ENCODE data around the gene ANO4.
A peak's percentile ranks its signal among the peaks of the same experiment; 100 is the strongest.
"Not testable (repeated sequence)": the region's sequence is repeated elsewhere in the genome, so short reads cannot be mapped to it uniquely, and the experiment has no call there.

Gene ANO4

DNA sequence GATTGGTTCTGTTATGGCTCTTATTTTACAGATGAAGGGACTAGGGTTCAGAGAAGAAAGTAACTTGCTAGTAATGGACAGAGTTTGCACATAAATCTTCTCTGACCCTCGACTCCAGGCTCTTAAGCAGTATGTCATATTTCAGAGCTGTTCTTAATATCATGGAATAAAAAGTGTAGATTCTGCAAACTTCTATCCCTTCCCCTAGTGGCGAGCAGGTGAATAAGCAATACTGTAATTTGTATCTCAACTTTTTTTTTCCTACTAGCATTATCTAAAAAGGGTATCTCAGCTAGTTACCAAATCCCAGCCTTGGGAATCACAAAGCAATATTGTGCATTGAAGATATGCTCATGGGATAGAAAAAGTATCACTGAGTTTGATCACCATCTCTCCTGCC is 83.2 kb downstream of the ANO4 start:
- Mint-ChIP-seq H3K27ac (no peak overlapping the region), H3K4me1 (no peaks in the 10 kb centered on the region), H3K4me3 (no peak overlapping the region), H3K27me3 (no peaks in the 10 kb centered on the region), H3K9me3 (peaks cover 8 to 36% of the 10 kb centered on the region in 2 donors)
- ATAC-seq (no peak), DNase-seq (no peak)

- DNase-seq (no peak), ATAC-seq (no peak)
- Mint-ChIP-seq H3K4me1 (no peaks in the 10 kb centered on the region), H3K4me3 (no peak overlapping the region), H3K9me3 (peaks cover 18 to 20% of the 10 kb centered on the region in 2 donors), H3K27me3 (no peaks in the 10 kb centered on the region), H3K27ac (no peak overlapping the region)
These were observed 100.6 kb downstream of the ANO4 start for GRCh38 chr12:100895192-100895591.

DNA sequence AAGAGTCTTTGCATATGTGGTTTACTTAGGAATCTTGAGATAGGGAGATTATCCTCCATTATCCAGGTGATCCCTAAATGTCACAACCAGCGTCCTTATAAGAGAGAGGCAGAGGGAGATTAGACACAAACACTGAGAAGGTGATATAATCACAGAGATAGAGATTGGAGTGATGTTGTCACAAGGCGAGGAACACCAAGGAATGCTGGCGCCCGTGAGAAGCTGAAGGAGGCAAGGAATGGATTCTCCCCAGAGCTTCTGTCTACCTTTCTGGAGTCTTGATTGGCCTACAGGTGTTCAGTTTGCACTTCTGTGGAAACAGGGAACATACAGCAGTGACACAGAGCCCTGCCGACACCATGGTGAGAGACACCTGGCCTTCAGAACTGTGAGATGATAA is 101.6 kb downstream of the ANO4 start:
- no peaks in the 10 kb centered on the region for H3K4me1 Mint-ChIP-seq
- ATAC-seq (no peak), DNase-seq (no peak)
- H3K27ac Mint-ChIP-seq: no peak overlapping the region
- H3K4me3 Mint-ChIP-seq: no peak overlapping the region
- no peaks in the 10 kb centered on the region for H3K27me3 Mint-ChIP-seq
- peaks cover 13 to 20% of the 10 kb centered on the region in 2 donors for H3K9me3 Mint-ChIP-seq

GRCh38 chr12:100897240-100897639 is 102.7 kb downstream of the ANO4 start:
- H3K4me1 Mint-ChIP-seq: no peaks in the 10 kb centered on the region
- H3K9me3 Mint-ChIP-seq: peaks cover 13 to 20% of the 10 kb centered on the region in 2 donors
- DNase-seq (no peak), ATAC-seq (no peak)
- no peak overlapping the region for H3K27ac Mint-ChIP-seq
- no peaks in the 10 kb centered on the region for H3K27me3 Mint-ChIP-seq
- H3K4me3 Mint-ChIP-seq: no peak overlapping the region

DNA sequence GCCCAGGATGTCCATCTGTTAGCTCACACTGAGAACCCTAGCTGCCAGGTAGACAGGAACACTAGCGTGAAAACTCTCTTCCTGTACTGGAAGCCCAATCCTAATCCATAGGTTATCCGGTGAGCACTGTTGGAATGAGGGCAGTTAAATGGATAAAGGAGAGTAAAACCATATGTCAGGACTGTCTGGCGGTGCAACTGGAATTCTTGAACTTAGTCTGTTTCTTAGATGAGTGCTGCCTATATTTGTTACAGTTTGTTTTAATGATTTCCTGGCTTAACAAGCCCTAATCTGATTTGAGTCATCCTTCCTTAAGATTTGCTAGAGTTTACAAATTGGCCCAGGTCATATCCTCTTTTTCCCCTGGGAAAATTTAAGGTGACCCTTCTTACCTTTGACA is 104.7 kb downstream of the ANO4 start:
- DNase-seq: no peak
- Mint-ChIP-seq H3K27me3 (no peaks in the 10 kb centered on the region), H3K27ac (no peak overlapping the region), H3K4me1 (no peaks in the 10 kb centered on the region), H3K4me3 (no peak overlapping the region), H3K9me3 (peaks cover 9 to 27% of the 10 kb centered on the region in 2 donors)
- ATAC-seq: no peak

DNA sequence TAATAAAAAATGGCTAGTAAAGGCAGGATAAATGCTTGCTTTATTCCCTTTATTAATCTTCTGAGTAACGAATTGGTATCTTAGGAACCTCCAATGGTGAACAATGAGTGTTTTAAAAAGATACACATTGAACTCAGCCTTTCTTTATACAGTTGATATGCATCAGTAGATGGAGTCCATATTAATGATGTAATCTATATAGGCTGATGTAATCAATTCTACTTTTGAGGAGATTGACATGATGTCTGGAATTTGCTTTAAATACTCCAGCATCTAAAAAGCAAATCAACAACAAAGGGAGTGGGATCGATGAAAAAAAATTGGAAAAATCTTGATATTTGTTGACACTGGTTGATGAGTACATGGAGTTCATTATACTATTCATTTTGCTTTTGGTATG is 106.2 kb downstream of the ANO4 start:
- H3K27me3 Mint-ChIP-seq: no peaks in the 10 kb centered on the region
- DNase-seq: no peak
- H3K4me3 Mint-ChIP-seq: no peak overlapping the region
- ATAC-seq: no peak
- no peak overlapping the region for H3K27ac Mint-ChIP-seq
- peaks cover 9 to 23% of the 10 kb centered on the region in 2 donors for H3K9me3 Mint-ChIP-seq
- H3K4me1 Mint-ChIP-seq: no peaks in the 10 kb centered on the region

- ATAC-seq (no peak), DNase-seq (no peak)
- no peaks in the 10 kb centered on the region for H3K27me3 Mint-ChIP-seq
- H3K4me1 Mint-ChIP-seq: no peaks in the 10 kb centered on the region
- H3K27ac Mint-ChIP-seq: no peak overlapping the region
- no peak overlapping the region for H3K4me3 Mint-ChIP-seq
- H3K9me3 Mint-ChIP-seq: peaks cover 9 to 19% of the 10 kb centered on the region in 2 donors
These were observed 106.7 kb downstream of the ANO4 start for GRCh38 chr12:100901266-100901665.

- ATAC-seq (no peak), DNase-seq (no peak)
- Mint-ChIP-seq H3K27me3 (no peaks in the 10 kb centered on the region), H3K27ac (no peak overlapping the region), H3K4me1 (no peaks in the 10 kb centered on the region), H3K4me3 (no peak overlapping the region), H3K9me3 (peaks cover 0 to 7% of the 10 kb centered on the region in 2 donors)
These were observed 109.7 kb downstream of the ANO4 start for GRCh38 chr12:100904270-100904669.

DNA sequence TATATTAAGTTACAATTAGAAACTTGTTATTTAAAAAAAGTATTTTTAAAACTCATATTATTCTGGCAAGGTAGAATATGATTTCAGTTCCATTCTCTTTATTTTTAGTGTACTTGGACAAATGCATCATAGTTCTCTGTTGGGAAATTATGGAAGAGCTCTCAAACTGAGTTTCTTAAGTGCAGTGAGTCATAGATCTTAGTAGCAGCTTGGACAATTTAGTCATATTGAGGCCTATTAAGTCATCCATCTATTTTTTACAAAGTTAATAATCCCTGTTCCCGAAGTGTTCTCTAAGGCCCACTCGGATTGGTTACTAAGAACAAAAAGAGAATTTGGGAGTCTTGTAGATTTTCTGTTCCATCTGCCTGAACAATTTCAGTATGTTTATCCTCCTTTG is 113.9 kb downstream of the ANO4 start:
- DNase-seq: no peak
- H3K4me3 Mint-ChIP-seq: no peak overlapping the region
- H3K9me3 Mint-ChIP-seq: no peaks in the 10 kb centered on the region
- no peak overlapping the region for H3K27ac Mint-ChIP-seq
- no peaks in the 10 kb centered on the region for H3K4me1 Mint-ChIP-seq
- ATAC-seq: no peak
- no peaks in the 10 kb centered on the region for H3K27me3 Mint-ChIP-seq

DNA sequence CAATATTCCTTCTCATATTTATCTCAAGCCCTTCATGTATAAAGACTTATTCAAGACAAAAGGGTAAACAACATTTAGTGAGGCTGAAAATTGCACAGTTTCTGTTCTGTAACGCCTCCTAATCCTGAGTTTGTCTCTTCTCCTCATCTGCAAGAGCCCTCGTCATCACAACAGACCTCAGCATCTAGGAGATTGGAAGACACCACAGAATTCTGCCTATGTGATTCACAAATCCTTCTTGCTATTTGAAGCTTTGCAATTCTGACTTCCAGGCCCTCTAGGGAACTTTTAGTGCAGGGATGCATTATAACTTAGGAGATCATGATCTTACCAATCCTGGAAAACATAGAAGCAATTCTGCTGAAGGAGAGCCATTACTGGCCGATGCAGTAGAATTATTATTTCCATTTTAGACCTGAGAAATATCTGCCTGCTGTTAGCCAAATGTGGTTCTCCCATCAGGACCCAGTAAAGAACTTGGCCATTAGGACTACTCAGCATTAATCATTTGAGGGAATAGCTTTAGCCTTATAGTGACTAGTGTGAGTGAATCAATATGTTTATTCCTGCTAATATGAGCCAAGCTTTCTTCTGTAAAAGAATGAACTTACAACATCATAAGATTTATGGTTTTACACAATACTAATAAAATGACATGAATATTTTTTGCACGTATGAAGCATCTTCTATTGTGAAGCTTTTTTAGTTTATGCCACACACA is 119.5 kb downstream of the ANO4 start:
- Mint-ChIP-seq H3K4me1 (no peaks in the 10 kb centered on the region), H3K4me3 (no peak overlapping the region), H3K9me3 (no peaks in the 10 kb centered on the region), H3K27ac (no peak overlapping the region), H3K27me3 (no peaks in the 10 kb centered on the region)
- no peak for ATAC-seq
- DNase-seq: no peak

DNA sequence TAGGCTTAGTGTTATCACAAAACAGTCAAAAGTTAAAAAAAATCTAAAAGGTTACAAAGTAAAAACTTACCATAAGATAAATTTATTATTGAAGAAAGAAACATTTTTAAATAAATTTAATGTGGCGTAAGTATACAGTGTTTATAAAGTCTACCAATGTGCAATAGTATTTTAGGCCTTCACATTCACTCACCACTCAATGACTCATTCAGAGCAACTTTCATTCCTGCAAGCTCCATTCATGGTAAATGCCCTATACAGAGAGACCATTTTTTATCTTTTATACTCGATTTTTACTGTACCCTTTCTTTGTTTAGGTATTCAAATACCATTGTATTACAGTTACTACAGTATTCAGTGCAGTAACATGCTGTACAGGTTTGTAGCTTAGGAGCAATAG is 124.5 kb downstream of the ANO4 start:
- Mint-ChIP-seq H3K4me1 (no peaks in the 10 kb centered on the region), H3K27ac (no peak overlapping the region), H3K27me3 (no peaks in the 10 kb centered on the region), H3K9me3 (no peaks in the 10 kb centered on the region), H3K4me3 (no peak overlapping the region)
- no peak for ATAC-seq
- DNase-seq: no peak

GRCh38 chr12:100920493-100920892 is 125.9 kb downstream of the ANO4 start:
- no peak for ATAC-seq
- Mint-ChIP-seq H3K4me1 (no peaks in the 10 kb centered on the region), H3K27ac (no peak overlapping the region)

DNA sequence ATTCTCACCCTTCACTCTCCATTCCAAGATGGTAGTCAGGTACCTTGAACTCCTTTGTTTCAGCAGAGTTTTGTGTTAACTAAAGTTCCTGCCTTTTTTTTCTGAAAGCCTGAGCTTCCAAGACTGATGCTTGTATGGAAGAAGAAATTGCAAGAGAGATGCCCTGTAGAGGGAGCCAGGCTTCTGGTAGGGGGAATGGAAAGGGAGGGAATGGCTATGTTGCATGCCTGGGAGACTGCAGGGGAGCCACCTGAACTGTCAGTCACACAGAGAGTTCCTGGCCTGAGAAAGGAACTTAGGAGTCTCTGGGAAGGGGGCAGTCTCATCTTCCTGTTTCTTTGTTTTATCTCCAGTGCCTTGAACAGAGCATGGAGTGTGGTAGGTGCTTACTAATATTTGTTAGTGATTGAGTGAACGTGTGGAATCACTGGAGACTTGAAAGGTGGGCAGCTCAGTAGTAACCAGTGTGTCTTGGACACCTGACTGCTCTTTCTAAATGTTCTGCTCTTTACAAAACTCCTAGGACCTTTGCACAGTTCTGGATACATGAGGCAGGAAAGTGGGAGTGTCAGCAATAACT is 132.2 kb downstream of the ANO4 start:
- Mint-ChIP-seq H3K4me3 (no peak overlapping the region), H3K9me3 (peaks cover 0 to 7% of the 10 kb centered on the region in 2 donors), H3K27ac (no peak overlapping the region), H3K27me3 (no peaks in the 10 kb centered on the region), H3K4me1 (no peaks in the 10 kb centered on the region)
- no peak for ATAC-seq
- no peak for DNase-seq

More at GRCh38 chr12:100920493-100920892, 125.9 kb downstream of the ANO4 start:
- DNase-seq: no peak
- Mint-ChIP-seq H3K9me3 (no peaks in the 10 kb centered on the region), H3K4me3 (no peak overlapping the region), H3K27me3 (no peaks in the 10 kb centered on the region)

- DNase-seq (no peak), ATAC-seq (no peak)
- Mint-ChIP-seq H3K4me3 (no peak overlapping the region), H3K4me1 (no peaks in the 10 kb centered on the region), H3K27me3 (no peaks in the 10 kb centered on the region), H3K9me3 (peaks cover 0 to 7% of the 10 kb centered on the region in 2 donors), H3K27ac (no peak overlapping the region)
These were observed 133.2 kb downstream of the ANO4 start for GRCh38 chr12:100927826-100928225.

DNA sequence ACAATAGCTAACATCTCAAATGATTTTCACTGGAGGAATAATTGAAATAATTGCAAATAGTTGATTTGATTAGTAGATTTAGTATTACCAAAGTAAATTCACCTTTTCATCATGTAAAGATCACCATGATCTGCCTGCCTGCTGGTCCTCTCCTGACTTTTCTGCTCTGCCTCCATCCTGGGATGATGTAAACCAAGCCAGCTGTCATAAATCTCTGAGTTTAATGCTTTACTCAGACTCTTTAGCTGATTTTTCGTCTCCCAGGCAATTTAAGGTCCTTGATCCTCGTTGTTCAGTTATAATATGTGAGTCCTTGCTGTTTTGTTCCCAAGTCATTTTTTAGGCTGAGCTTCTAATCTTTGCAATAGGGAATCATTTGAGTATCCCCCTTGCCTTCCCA is 138.0 kb downstream of the ANO4 start:
- Mint-ChIP-seq H3K4me3 (no peak overlapping the region), H3K27me3 (no peaks in the 10 kb centered on the region), H3K27ac (peak overlapping the region in 1 of 2 donors; percentile 26), H3K9me3 (peaks cover 4 to 7% of the 10 kb centered on the region in 2 donors), H3K4me1 (no peaks in the 10 kb centered on the region)
- DNase-seq (no peak), ATAC-seq (no peak)

- not testable (repeated sequence) for DNase-seq, ATAC-seq, H3K27ac Mint-ChIP-seq, H3K9me3 Mint-ChIP-seq, H3K4me1 Mint-ChIP-seq, H3K4me3 Mint-ChIP-seq, H3K27me3 Mint-ChIP-seq
These were observed 139.0 kb downstream of the ANO4 start for GRCh38 chr12:100933531-100933930.

GRCh38 chr12:100935929-100936328 is 141.4 kb downstream of the ANO4 start:
- no peak for ATAC-seq
- no peaks in the 10 kb centered on the region for H3K27me3 Mint-ChIP-seq

More at GRCh38 chr12:100935929-100936328, 141.4 kb downstream of the ANO4 start:
- H3K9me3 Mint-ChIP-seq: peaks cover 0 to 4% of the 10 kb centered on the region in 2 donors
- no peak for DNase-seq
- H3K4me3 Mint-ChIP-seq: no peak overlapping the region
- no peaks in the 10 kb centered on the region for H3K4me1 Mint-ChIP-seq
- H3K27ac Mint-ChIP-seq: no peak overlapping the region
